Body of pancreas (tissue), 4 donors: ENCODE measurements around the gene NSUN2.

Experiments
- POLR2A ChIP-seq, 3 donors: fragments of 450-650 bp; IDR thresholded peaks; one replicate each; pipeline ENCODE4 v1.6.1; 2016; ENCODE audit warnings: antibody characterized with exemption in 3 of 3, mild to moderate bottlenecking in 2 of 3
- TF ChIP-seq, protein P1 (sequence below), 7 experiments: fragments of 450-650 bp in 4 of 7; fragments of 200-600 bp in 3 of 7; sonication (generic) in 3 of 7; IDR thresholded peaks; one replicate each; pipeline ENCODE4 v1.5.1; 2016 to 2019; ENCODE audit warnings: antibody characterized with exemption in 7 of 7

DNA sequence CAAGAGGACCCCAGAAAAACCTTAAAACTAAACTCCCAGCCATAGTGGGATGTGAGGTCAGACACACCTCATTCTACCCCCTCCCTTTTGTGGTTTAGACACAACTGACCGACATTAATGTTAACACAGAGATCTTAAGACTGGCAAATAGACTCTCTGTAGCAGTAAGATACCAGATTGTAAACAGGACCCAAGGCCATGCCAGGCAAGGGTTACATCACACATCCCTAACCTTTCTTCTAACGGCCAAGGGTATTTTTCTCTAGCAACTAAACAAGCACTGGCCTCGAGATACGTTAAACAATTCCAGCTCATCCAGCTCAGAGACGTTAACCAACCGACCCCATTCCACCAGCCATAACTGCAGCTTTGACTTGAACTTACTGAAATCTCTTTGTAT, 38.8 kb downstream of the NSUN2 start:
- TF ChIP-seq, protein P1, sequence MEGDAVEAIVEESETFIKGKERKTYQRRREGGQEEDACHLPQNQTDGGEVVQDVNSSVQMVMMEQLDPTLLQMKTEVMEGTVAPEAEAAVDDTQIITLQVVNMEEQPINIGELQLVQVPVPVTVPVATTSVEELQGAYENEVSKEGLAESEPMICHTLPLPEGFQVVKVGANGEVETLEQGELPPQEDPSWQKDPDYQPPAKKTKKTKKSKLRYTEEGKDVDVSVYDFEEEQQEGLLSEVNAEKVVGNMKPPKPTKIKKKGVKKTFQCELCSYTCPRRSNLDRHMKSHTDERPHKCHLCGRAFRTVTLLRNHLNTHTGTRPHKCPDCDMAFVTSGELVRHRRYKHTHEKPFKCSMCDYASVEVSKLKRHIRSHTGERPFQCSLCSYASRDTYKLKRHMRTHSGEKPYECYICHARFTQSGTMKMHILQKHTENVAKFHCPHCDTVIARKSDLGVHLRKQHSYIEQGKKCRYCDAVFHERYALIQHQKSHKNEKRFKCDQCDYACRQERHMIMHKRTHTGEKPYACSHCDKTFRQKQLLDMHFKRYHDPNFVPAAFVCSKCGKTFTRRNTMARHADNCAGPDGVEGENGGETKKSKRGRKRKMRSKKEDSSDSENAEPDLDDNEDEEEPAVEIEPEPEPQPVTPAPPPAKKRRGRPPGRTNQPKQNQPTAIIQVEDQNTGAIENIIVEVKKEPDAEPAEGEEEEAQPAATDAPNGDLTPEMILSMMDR (IDR thresholded peaks at IDR 0.05) = no peak
- TF ChIP-seq POLR2A (IDR thresholded peaks at IDR 0.05) = no peak
